Thoracic aorta (tissue), 2 donors: ENCODE data around the gene MBTPS1. TPM values are rescaled to one million over a fixed set of nuclear protein-coding genes. Genes with fewer than 3 reads are reported as not detected.

Source experiments
- ATAC-seq: fragments of 150-250 bp; one replicate; pipeline ENCODE4 v1.8.0; 2017; ENCODE audit warnings: low read depth; ENCODE audit not compliant: insufficient number of reproducible peaks, low FRiP score
- DNase-seq: peaks from one replicate; pipeline ENCODE4 v3.0.0-alpha.2; 2020; ENCODE audit warnings: low spot score
- H3K27ac ChIP-seq, 2 donors: fragments of 200-600 bp; sonication (generic); 1 replicate in 1 of 2; 2 replicates in 1 of 2; pipeline ENCODE4 v1.5.1; 2016; ENCODE audit warnings: mild to moderate bottlenecking in 2 of 2, moderate library complexity in 2 of 2
- H3K27me3 ChIP-seq: fragments of 200-600 bp; sonication (generic); replicated peaks from 2 replicates; pipeline ENCODE4 v1.6.0; 2016; ENCODE audit warnings: mild to moderate bottlenecking; ENCODE audit not compliant: insufficient read depth
- H3K36me3 ChIP-seq: fragments of 200-600 bp; sonication (generic); one replicate; pipeline ENCODE4 v1.5.1; 2016
- H3K4me1 ChIP-seq, 2 donors: fragments of 200-600 bp; sonication (generic); 1 replicate in 1 of 2; 2 replicates in 1 of 2; pipeline versions ENCODE4 v1.5.1 to v1.6.0; 2016; ENCODE audit warnings: low read depth in 2 of 2, mild to moderate bottlenecking in 1 of 2; ENCODE audit not compliant: control insufficient read depth in 1 of 2
- H3K4me3 ChIP-seq: fragments of 200-600 bp; sonication (generic); 2 replicates; pipeline ENCODE4 v1.5.1; 2016; ENCODE audit warnings: mild to moderate bottlenecking
- H3K9me3 ChIP-seq: fragments of 200-600 bp; sonication (generic); 2 replicates; pipeline ENCODE4 v1.5.1; 2016
- CTCF ChIP-seq: fragments of 200-600 bp; sonication (generic); IDR thresholded peaks from one replicate; pipeline ENCODE4 v1.5.1; 2019; ENCODE audit warnings: antibody characterized with exemption
- total RNA-seq, 2 donors: library from RNA; depleted of rRNA; stranded (reverse); fragments of >200 nt; gene quantifications; one replicate each; pipeline versions ENCODE4 v1.1.0 to v1.2.3, GENCODE V29; 2016

MBTPS1 gene
- total RNA-seq, 2 donors from 2014 or later: 91.9 to 98.2 TPM

GRCh38 chr16:84032458-84033178 lies 84.1 kb downstream of the MBTPS1 start:
- Histone ChIP-seq H3K27ac (no peak overlapping the region), H3K9me3 (peaks cover 10% of the 10 kb centered on the region), H3K4me1 (no peaks in the 10 kb centered on the region), H3K4me3 (no peak overlapping the region), H3K36me3 (no peaks in the 10 kb centered on the region), H3K27me3 (no peaks in the 10 kb centered on the region)
- TF ChIP-seq CTCF: no peak
- DNase-seq (no peak), ATAC-seq (no peak)

DNA sequence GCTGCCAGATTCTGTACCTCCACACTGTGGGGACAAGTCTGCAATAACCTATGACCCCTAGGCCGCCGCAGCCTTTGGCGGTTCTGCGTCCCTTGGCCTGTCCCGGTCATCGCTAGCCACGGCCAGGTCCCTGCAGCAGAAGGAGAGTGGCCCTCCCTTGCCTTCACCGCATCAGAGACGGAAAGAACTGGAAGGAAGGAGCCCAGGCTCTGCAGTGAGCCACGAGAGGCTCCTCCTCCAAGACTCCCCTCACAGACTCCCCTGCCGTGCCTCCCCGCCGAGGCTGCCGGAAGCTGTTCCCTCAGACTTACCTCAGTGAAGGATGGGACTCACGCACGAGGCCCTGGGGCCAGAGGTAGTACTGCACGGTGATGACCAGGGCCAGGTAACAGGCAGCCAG lies 85.2 kb downstream of the MBTPS1 start:
- no peaks in the 10 kb centered on the region for H3K27me3 ChIP-seq
- TF ChIP-seq CTCF: no peak
- H3K4me3 ChIP-seq: no peak overlapping the region
- no peaks in the 10 kb centered on the region for H3K4me1 ChIP-seq
- ATAC-seq (no peak), DNase-seq (no peak)
- no peaks in the 10 kb centered on the region for H3K36me3 ChIP-seq
- peaks cover 10% of the 10 kb centered on the region for H3K9me3 ChIP-seq
- no peak overlapping the region for H3K27ac ChIP-seq

GRCh38 chr16:84029297-84030047 lies 87.3 kb downstream of the MBTPS1 start:
- no peaks in the 10 kb centered on the region for H3K36me3 ChIP-seq
- H3K27ac ChIP-seq: no peak overlapping the region
- H3K9me3 ChIP-seq: no peaks in the 10 kb centered on the region
- no peak for DNase-seq
- H3K27me3 ChIP-seq: no peaks in the 10 kb centered on the region
- H3K4me3 ChIP-seq: no peak overlapping the region
- no peak for TF ChIP-seq CTCF
- H3K4me1 ChIP-seq: no peaks in the 10 kb centered on the region
- ATAC-seq: no peak

- Histone ChIP-seq H3K9me3 (no peaks in the 10 kb centered on the region), H3K27me3 (no peaks in the 10 kb centered on the region), H3K27ac (no peak overlapping the region), H3K36me3 (no peaks in the 10 kb centered on the region), H3K4me1 (no peaks in the 10 kb centered on the region), H3K4me3 (no peak overlapping the region)
- no peak for TF ChIP-seq CTCF
- no peak for ATAC-seq
- DNase-seq: no peak
These were observed 89.1 kb downstream of the MBTPS1 start for GRCh38 chr16:84027625-84028024.

GRCh38 chr16:84026606-84027005 lies 90.1 kb downstream of the MBTPS1 start:
- no peaks in the 10 kb centered on the region for H3K36me3 ChIP-seq
- ATAC-seq: no peak
- TF ChIP-seq CTCF: no peak
- peaks cover 1% of the 10 kb centered on the region for H3K9me3 ChIP-seq
- DNase-seq: no peak
- H3K4me1 ChIP-seq: no peaks in the 10 kb centered on the region
- no peak overlapping the region for H3K27ac ChIP-seq
- no peaks in the 10 kb centered on the region for H3K27me3 ChIP-seq
- H3K4me3 ChIP-seq: no peak overlapping the region
